Epithelial cell of esophagus (primary cell): ENCODE results near the gene ELFN2.

Experiments used
- DNase-seq: peaks from one replicate; pipeline ENCODE4 v3.0.0; 2010; ENCODE audit warnings: low read depth
- H3K4me3 ChIP-seq: 2 replicates; pipeline ENCODE4 v1.5.1; 2011; ENCODE audit warnings: mild to moderate bottlenecking, low read length, control low read depth
- TF ChIP-seq, protein P1 (sequence below): IDR thresholded peaks from 2 replicates; pipeline ENCODE4 v1.5.1; 2011; ENCODE audit warnings: low read depth, mild to moderate bottlenecking, low read length, control low read depth, inconsistent platforms; ENCODE audit not compliant: insufficient read depth; ENCODE audit errors: missing control alignments

The ELFN2 gene

DNA sequence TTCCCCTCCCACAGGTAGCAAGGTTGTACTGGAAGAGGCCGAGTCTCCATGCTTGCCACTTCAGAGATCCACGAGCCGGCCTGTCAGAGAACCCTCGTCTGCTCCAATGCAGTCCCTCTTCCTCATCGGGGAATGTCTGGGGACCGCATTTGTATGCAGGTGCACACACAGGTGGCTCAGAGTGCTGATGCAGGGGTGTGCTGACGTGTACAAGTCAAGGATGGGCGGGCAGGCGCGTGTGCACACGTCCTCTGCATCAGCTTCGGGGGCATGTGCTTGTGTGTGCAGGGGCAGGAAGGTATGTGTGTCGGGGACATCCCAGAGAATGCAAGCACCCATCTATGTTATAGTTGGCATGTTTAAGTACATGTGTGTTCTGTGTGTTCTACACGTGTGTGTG lies 49.4 kb downstream of the ELFN2 start:
- TF ChIP-seq, protein P1, sequence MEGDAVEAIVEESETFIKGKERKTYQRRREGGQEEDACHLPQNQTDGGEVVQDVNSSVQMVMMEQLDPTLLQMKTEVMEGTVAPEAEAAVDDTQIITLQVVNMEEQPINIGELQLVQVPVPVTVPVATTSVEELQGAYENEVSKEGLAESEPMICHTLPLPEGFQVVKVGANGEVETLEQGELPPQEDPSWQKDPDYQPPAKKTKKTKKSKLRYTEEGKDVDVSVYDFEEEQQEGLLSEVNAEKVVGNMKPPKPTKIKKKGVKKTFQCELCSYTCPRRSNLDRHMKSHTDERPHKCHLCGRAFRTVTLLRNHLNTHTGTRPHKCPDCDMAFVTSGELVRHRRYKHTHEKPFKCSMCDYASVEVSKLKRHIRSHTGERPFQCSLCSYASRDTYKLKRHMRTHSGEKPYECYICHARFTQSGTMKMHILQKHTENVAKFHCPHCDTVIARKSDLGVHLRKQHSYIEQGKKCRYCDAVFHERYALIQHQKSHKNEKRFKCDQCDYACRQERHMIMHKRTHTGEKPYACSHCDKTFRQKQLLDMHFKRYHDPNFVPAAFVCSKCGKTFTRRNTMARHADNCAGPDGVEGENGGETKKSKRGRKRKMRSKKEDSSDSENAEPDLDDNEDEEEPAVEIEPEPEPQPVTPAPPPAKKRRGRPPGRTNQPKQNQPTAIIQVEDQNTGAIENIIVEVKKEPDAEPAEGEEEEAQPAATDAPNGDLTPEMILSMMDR = no peak
- DNase-seq = no peak
- H3K4me3 ChIP-seq = no peak overlapping the region

GRCh38 chr22:37377138-37377537 lies 50.1 kb downstream of the ELFN2 start:
- DNase-seq = no peak
- no peak overlapping the region for H3K4me3 ChIP-seq
- TF ChIP-seq, protein P1 = no peak

DNA sequence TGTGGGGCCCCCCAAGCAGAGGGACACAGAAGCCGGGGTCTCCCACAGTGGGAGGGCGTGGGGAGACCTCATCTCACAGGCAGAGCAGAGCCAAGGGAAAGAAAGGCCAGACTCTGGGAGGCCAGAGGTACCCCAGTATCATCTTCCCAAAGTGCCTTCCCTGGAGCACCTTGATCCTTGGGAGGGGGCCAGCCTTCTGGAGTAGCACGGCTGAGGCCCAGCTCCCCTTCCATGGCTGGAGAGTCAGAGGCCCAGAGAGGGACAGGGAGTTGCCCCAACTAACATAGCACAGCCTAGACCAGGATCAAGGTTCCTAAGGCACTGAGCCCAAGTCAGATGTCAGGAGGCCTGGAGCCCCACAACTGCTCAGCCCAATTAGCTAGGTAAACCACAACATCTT lies 50.6 kb downstream of the ELFN2 start:
- H3K4me3 ChIP-seq = no peak overlapping the region
- TF ChIP-seq, protein P1 = no peak
- no peak for DNase-seq

- TF ChIP-seq, protein P1 = no peak
- H3K4me3 ChIP-seq = no peak overlapping the region
- no peak for DNase-seq
These were observed 51.5 kb downstream of the ELFN2 start for GRCh38 chr22:37375801-37376200.

GRCh38 chr22:37374571-37374970 lies 52.7 kb downstream of the ELFN2 start:
- no peak for DNase-seq
- H3K4me3 ChIP-seq = no peak overlapping the region
- TF ChIP-seq, protein P1 = no peak

DNA sequence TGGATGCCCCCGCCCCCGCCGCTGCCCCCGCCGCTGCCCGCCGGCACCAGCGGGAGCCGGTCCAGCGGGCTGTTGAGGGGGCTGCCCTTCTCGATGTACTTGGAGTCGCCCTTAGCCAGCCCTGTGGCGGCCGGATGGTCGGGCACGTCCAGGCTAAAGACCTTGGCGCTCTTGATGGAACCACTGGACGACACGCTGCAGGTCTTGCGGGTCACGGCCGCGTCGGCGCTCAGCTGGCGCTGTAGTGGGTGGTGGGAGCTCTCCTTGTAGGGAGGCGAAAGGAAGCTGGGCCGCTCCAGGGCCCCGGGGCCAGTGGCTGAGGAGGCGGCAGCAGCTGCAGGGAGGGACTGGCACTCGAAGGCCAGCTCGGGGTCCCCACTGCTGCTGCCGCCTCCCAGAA lies 53.8 kb downstream of the ELFN2 start:
- TF ChIP-seq, protein P1 = no peak
- DNase-seq = no peak
- no peak overlapping the region for H3K4me3 ChIP-seq

DNA sequence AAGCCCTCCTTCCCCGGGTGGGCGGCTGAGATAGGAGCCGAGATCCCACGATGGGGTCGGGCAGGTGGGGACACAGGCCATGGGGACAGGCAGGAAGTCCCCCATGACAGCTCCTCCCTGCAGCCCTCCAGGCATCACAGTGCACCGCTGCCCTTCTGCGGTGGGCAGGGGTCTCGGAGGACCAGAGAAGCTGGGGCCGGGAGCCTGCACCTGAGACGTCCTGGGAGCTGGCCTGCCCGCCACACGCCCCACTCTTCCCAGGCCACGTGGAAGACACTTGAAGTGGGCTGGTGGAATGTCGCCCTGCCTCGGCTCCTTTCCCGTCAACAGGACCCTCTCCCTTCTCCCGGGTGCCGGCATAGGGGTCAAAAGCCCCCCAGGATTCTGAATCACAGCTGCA lies 55.4 kb downstream of the ELFN2 start:
- H3K4me3 ChIP-seq = no peak overlapping the region
- DNase-seq = no peak
- TF ChIP-seq, protein P1 = no peak
